H1 (cell line): Measurements from ENCODE around the gene ARHGAP21. TPM values are rescaled to one million over a fixed set of nuclear protein-coding genes. Genes with fewer than 3 reads are reported as not detected.

Experiments
- CTCF ChIA-PET: fragments of 300-600 bp; sonication (Branson Sonifier 250); formaldehyde crosslinking; loops from one replicate; lab custom pipeline; 2021; ENCODE audit not compliant: partially characterized antibody; lab: Charles Lee
- POLR2A ChIA-PET: fragments of 300-600 bp; sonication (Branson Sonifier 250); formaldehyde crosslinking; loops from one replicate; lab custom pipeline; 2021; ENCODE audit warnings: inconsistent platforms; ENCODE audit not compliant: partially characterized antibody; lab: Charles Lee
- DNase-seq, 2 experiments: peaks; one replicate each; pipeline versions ENCODE4 v3.0.0 to v3.0.0-alpha.2; 2010 to 2022; ENCODE audit warnings: low spot score in 2 of 2, low read depth in 1 of 2, mixed read lengths in 1 of 2
- FAIRE-seq: peaks from 2 replicates; lab custom pipeline; 2011; peaks lifted over from hg19 to GRCh38; lab: Jason Lieb, UNC
- H2AFZ ChIP-seq: 2 replicates; pipeline ENCODE4 v1.8.1; 2012; ENCODE audit warnings: low read length, inconsistent platforms
- H2AK5ac ChIP-seq: 2 replicates; pipeline ENCODE4 v1.6.1; 2013; ENCODE audit warnings: low read depth, low read length
- H2BK120ac ChIP-seq: replicated peaks from 2 replicates; pipeline ENCODE3; 2013; ENCODE audit warnings: low read depth, low read length, inconsistent platforms
- H2BK12ac ChIP-seq: 2 replicates; pipeline ENCODE4 v1.6.1; 2013; ENCODE audit warnings: low read depth, low read length
- H2BK15ac ChIP-seq: 2 replicates; pipeline ENCODE4 v1.6.1; 2013; ENCODE audit warnings: low read length
- H2BK20ac ChIP-seq: 2 replicates; pipeline ENCODE4 v1.6.1; 2013; ENCODE audit warnings: low read length
- H2BK5ac ChIP-seq: 2 replicates; pipeline ENCODE4 v1.6.1; 2013; ENCODE audit warnings: low read depth, low read length
- H3K14ac ChIP-seq: 2 replicates; pipeline ENCODE4 v1.6.1; 2013; ENCODE audit warnings: inconsistent platforms; ENCODE audit not compliant: insufficient read length
- H3K18ac ChIP-seq: 2 replicates; pipeline ENCODE4 v1.6.1; 2013; ENCODE audit warnings: low read length; ENCODE audit errors: extremely low read depth
- H3K23ac ChIP-seq: 2 replicates; pipeline ENCODE4 v1.6.1; 2013; ENCODE audit warnings: inconsistent platforms; ENCODE audit not compliant: insufficient read length
- H3K23me2 ChIP-seq: 2 replicates; pipeline ENCODE4 v1.6.1; 2013; ENCODE audit warnings: low read depth, low read length
- H3K27ac ChIP-seq: 2 replicates; pipeline ENCODE4 v1.6.1; 2011; ENCODE audit warnings: low read depth, low read length, inconsistent platforms
- H3K27me3 ChIP-seq, 4 experiments: replicated peaks in 1 of 4; 1 replicate in 1 of 4; 2 replicates in 3 of 4; pipeline versions ENCODE4 v1.6.1 to v1.8.1; 2011 to 2013; ENCODE audit warnings: low read length in 3 of 4, mild to moderate bottlenecking in 3 of 4, inconsistent platforms in 2 of 4, mixed read lengths in 2 of 4, moderate library complexity in 1 of 4; ENCODE audit not compliant: control insufficient read depth in 3 of 4, insufficient read depth in 3 of 4; ENCODE audit errors: extremely low read depth in 1 of 4
- H3K36me3 ChIP-seq, 4 experiments: 2 replicates each; pipeline versions ENCODE4 v1.6.1 to v1.8.1; 2011 to 2013; ENCODE audit warnings: mild to moderate bottlenecking in 4 of 4, low read length in 3 of 4, moderate library complexity in 2 of 4, control low read depth in 1 of 4, inconsistent platforms in 1 of 4; ENCODE audit not compliant: insufficient read depth in 4 of 4, control insufficient read depth in 2 of 4
- H3K4ac ChIP-seq: replicated peaks from 2 replicates; pipeline ENCODE3; 2013; ENCODE audit warnings: low read length, low read depth, mixed read lengths, inconsistent platforms; ENCODE audit not compliant: insufficient read length
- H3K4me1 ChIP-seq, 4 experiments: replicated peaks in 1 of 4; 1 replicate in 1 of 4; 2 replicates in 3 of 4; pipeline versions ENCODE4 v1.6.1 to v1.8.1; 2011 to 2013; ENCODE audit warnings: low read length in 3 of 4, inconsistent platforms in 2 of 4, mixed read lengths in 1 of 4; ENCODE audit not compliant: insufficient read depth in 4 of 4, control insufficient read depth in 3 of 4
- H3K4me2 ChIP-seq, 2 experiments: 2 replicates each; pipeline versions ENCODE4 v1.6.1 to v1.8.1; 2011 to 2013; ENCODE audit warnings: low read depth in 2 of 2, low read length in 2 of 2, control low read depth in 1 of 2, inconsistent platforms in 1 of 2, mild to moderate bottlenecking in 1 of 2; ENCODE audit not compliant: insufficient read depth in 1 of 2
- H3K4me3 ChIP-seq, 4 experiments: fragments of 200-600, 300-600 bp in 1 of 4; sonication (generic), shearing (Covaris generic), sonication (Bioruptor Twin) in 1 of 4; 2 replicates each; pipeline versions ENCODE4 v1.5.1 to v1.8.1; 2011 to 2016; ENCODE audit warnings: low read length in 4 of 4, low read depth in 3 of 4, control low read depth in 2 of 4, inconsistent platforms in 2 of 4, mild to moderate bottlenecking in 2 of 4, mixed read lengths in 1 of 4, moderate library complexity in 1 of 4; ENCODE audit not compliant: insufficient read depth in 2 of 4; ENCODE audit errors: extremely low read depth in 1 of 4
- H3K56ac ChIP-seq: replicated peaks from 2 replicates; pipeline ENCODE3; 2013; ENCODE audit warnings: low read depth, mild to moderate bottlenecking, mixed read lengths, low read length, inconsistent platforms; ENCODE audit not compliant: insufficient read length
- H3K79me1 ChIP-seq: 2 replicates; pipeline ENCODE4 v1.6.1; 2013; ENCODE audit warnings: low read depth, low read length, control low read depth
- H3K79me2 ChIP-seq, 2 experiments: 2 replicates each; pipeline versions ENCODE4 v1.6.1 to v1.8.1; 2012 to 2013; ENCODE audit warnings: low read length in 2 of 2, mild to moderate bottlenecking in 2 of 2, inconsistent platforms in 1 of 2; ENCODE audit not compliant: insufficient read depth in 2 of 2, control insufficient read depth in 1 of 2
- H3K9ac ChIP-seq, 4 experiments: replicated peaks in 1 of 4; 1 replicate in 1 of 4; 2 replicates in 3 of 4; pipeline versions ENCODE4 v1.6.1 to v1.8.1; 2011 to 2013; ENCODE audit warnings: low read depth in 3 of 4, low read length in 3 of 4, control low read depth in 2 of 4, mild to moderate bottlenecking in 2 of 4, moderate library complexity in 2 of 4, inconsistent platforms in 1 of 4; ENCODE audit errors: extremely low read depth in 1 of 4
- H3K9me3 ChIP-seq, 2 experiments: 2 replicates each; pipeline versions ENCODE4 v1.6.1 to v1.8.1; 2012 to 2013; ENCODE audit warnings: mild to moderate bottlenecking in 2 of 2, moderate library complexity in 2 of 2, control low read depth in 1 of 2, inconsistent platforms in 1 of 2, low read depth in 1 of 2, low read length in 1 of 2, mixed read lengths in 1 of 2; ENCODE audit not compliant: insufficient read depth in 2 of 2
- H4K20me1 ChIP-seq, 2 experiments: replicated peaks in 1 of 2; 2 replicates each; pipeline versions ENCODE3 to v1.8.1; 2011 to 2013; ENCODE audit warnings: inconsistent platforms in 2 of 2, low read length in 2 of 2, mild to moderate bottlenecking in 1 of 2; ENCODE audit not compliant: insufficient read depth in 2 of 2, control insufficient read depth in 1 of 2
- H4K5ac ChIP-seq: 2 replicates; pipeline ENCODE4 v1.6.1; 2013; ENCODE audit warnings: low read length, low read depth, mixed read lengths, inconsistent platforms; ENCODE audit not compliant: insufficient read length
- H4K8ac ChIP-seq: 2 replicates; pipeline ENCODE4 v1.8.0; 2013; ENCODE audit warnings: mild to moderate bottlenecking, moderate library complexity, low read length, inconsistent platforms; ENCODE audit not compliant: insufficient read depth; ENCODE audit errors: extremely low read depth
- H4K91ac ChIP-seq: replicated peaks from 2 replicates; pipeline ENCODE3; 2013; ENCODE audit warnings: low read length, mixed read lengths, inconsistent platforms; ENCODE audit not compliant: insufficient read length
- BRCA1 ChIP-seq: IDR thresholded peaks from 2 replicates; pipeline ENCODE4 v1.6.1; 2012; ENCODE audit warnings: low read depth, low read length, improper control_type of control experiment
- CHD2 ChIP-seq: IDR thresholded peaks from 2 replicates; pipeline ENCODE4 v1.6.1; 2012; ENCODE audit warnings: low read length, improper control_type of control experiment
- GTF2F1 ChIP-seq: IDR thresholded peaks from 2 replicates; pipeline ENCODE4 v1.6.1; 2012; ENCODE audit warnings: low read depth, low read length, improper control_type of control experiment, borderline replicate concordance
- HDAC6 ChIP-seq: IDR thresholded peaks from one replicate; pipeline ENCODE4 v1.7.1; 2012; ENCODE audit warnings: low read depth, mild to moderate bottlenecking, inconsistent platforms, low read length, moderate library complexity
- JUND ChIP-seq: IDR thresholded peaks from 2 replicates; pipeline ENCODE4 v1.6.1; 2011; ENCODE audit warnings: mild to moderate bottlenecking, improper control_type of control experiment, low read length
- KDM4A ChIP-seq: IDR thresholded peaks from one replicate; pipeline ENCODE4 v1.7.1; 2012; ENCODE audit warnings: low read depth, mild to moderate bottlenecking, moderate library complexity, low read length, inconsistent platforms; ENCODE audit not compliant: severe bottlenecking
- NRF1 ChIP-seq: IDR thresholded peaks from 2 replicates; pipeline ENCODE4 v1.6.1; 2011; ENCODE audit warnings: mild to moderate bottlenecking, low read depth, low read length, improper control_type of control experiment
- POLR2AphosphoS5 ChIP-seq: IDR thresholded peaks from 2 replicates; pipeline ENCODE4 v1.6.1; 2011; ENCODE audit warnings: low read depth, low read length
- RNF2 ChIP-seq: fragments of 200-900, 300-1000 bp; sonication (generic); IDR thresholded peaks from 2 replicates; pipeline ENCODE4 v1.7.1; 2016; ENCODE audit warnings: borderline replicate concordance, low read depth, mild to moderate bottlenecking, antibody characterized with exemption, low read length; ENCODE audit not compliant: poor library complexity, severe bottlenecking; ENCODE audit errors: missing control alignments
- SIRT6 ChIP-seq: IDR thresholded peaks from one replicate; pipeline ENCODE4 v1.7.1; 2012; ENCODE audit warnings: low read length, inconsistent platforms
- SP4 ChIP-seq: IDR thresholded peaks from 2 replicates; pipeline ENCODE4 v1.6.1; 2012; ENCODE audit warnings: low read length, inconsistent platforms
- TBP ChIP-seq: IDR thresholded peaks from 2 replicates; pipeline ENCODE4 v1.6.1; 2011; ENCODE audit warnings: low read depth, low read length, improper control_type of control experiment
- WGBS, 2 experiments: shearing (Covaris generic) in 1 of 2; methylation state at CpG; one replicate each; pipeline versions ENCODE4 v1.1.6 to v1.1.7; 2013 to 2015; ENCODE audit warnings: low lambda C conversion rate in 2 of 2, mixed read lengths in 2 of 2, inconsistent platforms in 1 of 2, low coverage in 1 of 2, missing lambda C conversion rate in 1 of 2; ENCODE audit not compliant: insufficient replicate concordance in 2 of 2, insufficient coverage in 1 of 2, insufficient read length in 1 of 2; ENCODE audit errors: extremely low coverage in 1 of 2, missing lambda C conversion rate in 1 of 2; 5-methylcytosine and 5-hydroxymethylcytosine counted together
- polyA plus RNA-seq, 7 experiments: library from polyadenylated mRNA; depleted of rRNA in 3 of 7; stranded (reverse) in 5 of 7; unstranded in 2 of 7; fragments of >200 nt in 5 of 7; fragments of 200-250 nt in 2 of 7; gene quantifications; 1 replicate in 5 of 7; 2 replicates in 1 of 7; 4 replicates in 1 of 7; pipeline versions ENCODE4 v1.2.1 to v1.2.3, GENCODE V29; 2011 to 2013; ENCODE audit warnings: missing spikeins in 2 of 7, mixed read lengths in 2 of 7
- total RNA-seq: library from RNA; stranded (reverse); fragmentation: NEBNext Ultra II Directional; extraction: Animal tissue kit (Norgen Biotek cat#: 25700); gene quantifications from 2 replicates; pipeline ENCODE4 v1.2.1, GENCODE V29; 2021
- TF ChIP-seq, protein P1 (sequence below): IDR thresholded peaks from 2 replicates; pipeline ENCODE4 v1.6.1; 2012; ENCODE audit warnings: inconsistent platforms
- TF ChIP-seq, protein P2 (sequence below): IDR thresholded peaks from 2 replicates; pipeline ENCODE4 v1.6.1; 2011; ENCODE audit warnings: low read depth, mild to moderate bottlenecking, low read length; ENCODE audit not compliant: insufficient read depth

ARHGAP21 gene
- total and polyA plus RNA-seq, 2 of the 8 experiments (the other 6 are each of a cell fraction or from before 2014, with no cell fraction given), result 14.4 to 35.3 TPM

DNA sequence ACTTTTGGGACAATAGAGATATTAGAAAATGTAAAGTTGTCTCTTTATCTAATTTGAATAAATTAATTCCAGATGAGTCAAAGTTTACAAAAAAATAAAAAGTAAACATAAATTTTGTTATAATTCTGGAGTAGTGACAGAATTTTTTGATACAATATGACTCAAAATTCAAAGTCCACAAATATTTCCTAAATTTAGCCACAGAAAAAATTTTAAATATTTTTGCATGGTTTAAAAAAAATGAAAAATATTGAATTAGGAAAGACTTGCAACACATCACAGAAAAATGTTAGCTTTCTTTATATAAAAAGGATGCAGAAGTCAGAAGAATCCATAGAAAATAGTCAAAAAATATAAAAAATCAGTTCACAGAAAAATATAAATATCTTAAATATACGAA lies 117.7 kb downstream of the ARHGAP21 start:
- WGBS, 2 experiments, result 94% methylated on average over 1 of the region's 1 CpG; no CpG with 5 or more reads in 1 of the 2 experiments
- H3K27me3 ChIP-seq, result no peaks in the 10 kb centered on the region
- no peak overlapping the region for H3K4ac ChIP-seq
- no peak overlapping the region for H4K8ac ChIP-seq
- H2BK15ac ChIP-seq, result no peak overlapping the region
- no peak overlapping the region for H2AFZ ChIP-seq
- H3K79me1 ChIP-seq, result no peaks in the 10 kb centered on the region; the same call in 1 of the 2 replicates
- DNase-seq (no peak), FAIRE-seq (no peak)
- H2BK120ac ChIP-seq, result no peak overlapping the region
- H3K27ac ChIP-seq, result no peak overlapping the region
- no peaks in the 10 kb centered on the region for H3K79me2 ChIP-seq
- POLR2A ChIA-PET, result no interaction called here
- no peak overlapping the region for H3K4me3 ChIP-seq
- H3K23me2 ChIP-seq, result no peaks in the 10 kb centered on the region
- H3K4me1 ChIP-seq, result no peaks in the 10 kb centered on the region
- no peak overlapping the region for H4K5ac ChIP-seq
- H2AK5ac ChIP-seq, result no peak overlapping the region
- no peak overlapping the region for H3K23ac ChIP-seq
- H2BK20ac ChIP-seq, result no peak overlapping the region
- H2BK12ac ChIP-seq, result no peak overlapping the region
- no peak overlapping the region for H3K18ac ChIP-seq
- peaks cover 0 to 8% (median 0%) of the 10 kb centered on the region in 4 experiments; a peak in 4 of 8 replicates for H3K36me3 ChIP-seq
- H3K9ac ChIP-seq, result no peak overlapping the region
- H4K20me1 ChIP-seq, result no peaks in the 10 kb centered on the region
- no peak overlapping the region for H3K56ac ChIP-seq
- H2BK5ac ChIP-seq, result no peak overlapping the region
- no peak overlapping the region for H3K14ac ChIP-seq
- no peak overlapping the region for H3K4me2 ChIP-seq
- CTCF ChIA-PET, result interaction anchor here (0.6 to 2.3 kb wide), 2 partner anchors 11 to 145 kb away, joined by 3 to 14 read pairs; no protein-coding TSS in a partner anchor
- H3K9me3 ChIP-seq, result no peaks in the 10 kb centered on the region
- no peak overlapping the region for H4K91ac ChIP-seq
- TF ChIP-seq HDAC6 (no peak), SIRT6 (no peak), RNF2 (no peak), SP4 (no peak), KDM4A (no peak), BRCA1 (no peak), NRF1 (no peak), TBP (no peak), GTF2F1 (no peak), JUND (no peak), CHD2 (no peak), POLR2AphosphoS5 (no peak)
- TF ChIP-seq, protein P1, sequence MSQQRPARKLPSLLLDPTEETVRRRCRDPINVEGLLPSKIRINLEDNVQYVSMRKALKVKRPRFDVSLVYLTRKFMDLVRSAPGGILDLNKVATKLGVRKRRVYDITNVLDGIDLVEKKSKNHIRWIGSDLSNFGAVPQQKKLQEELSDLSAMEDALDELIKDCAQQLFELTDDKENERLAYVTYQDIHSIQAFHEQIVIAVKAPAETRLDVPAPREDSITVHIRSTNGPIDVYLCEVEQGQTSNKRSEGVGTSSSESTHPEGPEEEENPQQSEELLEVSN, result no peak
- TF ChIP-seq, protein P2, sequence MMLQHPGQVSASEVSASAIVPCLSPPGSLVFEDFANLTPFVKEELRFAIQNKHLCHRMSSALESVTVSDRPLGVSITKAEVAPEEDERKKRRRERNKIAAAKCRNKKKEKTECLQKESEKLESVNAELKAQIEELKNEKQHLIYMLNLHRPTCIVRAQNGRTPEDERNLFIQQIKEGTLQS, result no peak
